Suprapubic skin (tissue), 4 donors: Measurements from ENCODE around the gene PPP2R2D.

ENCODE experiments used
- CTCF ChIP-seq, 2 donors: fragments of 200-600 bp in 1 of 2; fragments of 450-650 bp in 1 of 2; sonication (generic) in 1 of 2; IDR thresholded peaks; one replicate each; pipeline ENCODE4 v1.5.1; 2016 to 2019; ENCODE audit warnings: antibody characterized with exemption in 2 of 2, mild to moderate bottlenecking in 1 of 2, moderate library complexity in 1 of 2
- POLR2A ChIP-seq, 2 donors: fragments of 450-650 bp; IDR thresholded peaks; one replicate each; pipeline ENCODE4 v1.6.1; 2017; ENCODE audit warnings: antibody characterized with exemption in 2 of 2, mild to moderate bottlenecking in 2 of 2, moderate library complexity in 2 of 2
- POLR2AphosphoS5 ChIP-seq, 3 donors: sonication (generic); formaldehyde crosslinking; IDR thresholded peaks; one replicate each; pipeline ENCODE4 v1.6.1; 2017; ENCODE audit warnings: antibody characterized with exemption in 3 of 3

- no peak for TF ChIP-seq POLR2A (IDR thresholded peaks at IDR 0.05)
- no peak for TF ChIP-seq CTCF (IDR thresholded peaks at IDR 0.05)
- TF ChIP-seq POLR2AphosphoS5 (IDR thresholded peaks at IDR 0.05), result no peak
Measured at GRCh38 chr10:131946321-131946751, 45.5 kb downstream of the PPP2R2D start.
